ENCODE measurements around the gene ENPP6.

- no peak for TF ChIP-seq CTCF (IDR thresholded peaks at IDR 0.05)
- no peak for TF ChIP-seq POLR2A (IDR thresholded peaks at IDR 0.05)
Observed at GRCh38 chr4:184261246-184261645, 43.6 kb upstream of the ENPP6 start.
